Gastroesophageal sphincter (tissue), 3 donors: ENCODE measurements around the gene ALKBH5.

Source experiments
- CTCF ChIP-seq, 4 experiments: fragments of 200-600 bp in 2 of 4; fragments of 450-650 bp in 2 of 4; sonication (generic) in 1 of 4; IDR thresholded peaks; one replicate each; pipeline ENCODE4 v1.5.1; 2017 to 2019; ENCODE audit warnings: antibody characterized with exemption in 4 of 4, mild to moderate bottlenecking in 2 of 4, moderate library complexity in 2 of 4
- EP300 ChIP-seq: sonication (generic); formaldehyde crosslinking; IDR thresholded peaks from one replicate; pipeline ENCODE4 v1.6.1; 2017; ENCODE audit warnings: antibody characterized with exemption, mild to moderate bottlenecking
- POLR2A ChIP-seq, 2 donors: fragments of 450-650 bp; IDR thresholded peaks; one replicate each; pipeline ENCODE4 v1.6.1; 2017; ENCODE audit warnings: antibody characterized with exemption in 2 of 2, mild to moderate bottlenecking in 2 of 2, moderate library complexity in 1 of 2
- POLR2AphosphoS5 ChIP-seq: sonication (generic); formaldehyde crosslinking; IDR thresholded peaks from one replicate; pipeline ENCODE4 v1.6.1; 2017; ENCODE audit warnings: antibody characterized with exemption

GRCh38 chr17:18146980-18147379 is 36.6 kb upstream of the ALKBH5 start:
- TF ChIP-seq CTCF (IDR thresholded peaks at IDR 0.05): no peak
- TF ChIP-seq POLR2AphosphoS5: no peak
- no peak for TF ChIP-seq POLR2A (IDR thresholded peaks at IDR 0.05)
- TF ChIP-seq EP300: no peak
